Mesodermal cell (in vitro differentiated cells): Measurements from ENCODE around the gene BET1.

Experiments
- H3K27ac ChIP-seq: 2 replicates; pipeline ENCODE4 v1.7.0; 2013; ENCODE audit warnings: mild to moderate bottlenecking, low read depth, low read length, moderate library complexity; ENCODE audit not compliant: severe bottlenecking
- H3K36me3 ChIP-seq: 2 replicates; pipeline ENCODE4 v1.7.1; 2013; ENCODE audit warnings: mild to moderate bottlenecking, low read length, moderate library complexity; ENCODE audit not compliant: control insufficient read depth, insufficient read depth
- H3K4me1 ChIP-seq: one replicate; pipeline ENCODE4 v1.7.1; 2013; ENCODE audit warnings: mild to moderate bottlenecking, low read length; ENCODE audit not compliant: insufficient read depth, control insufficient read depth, poor library complexity, severe bottlenecking
- H3K4me3 ChIP-seq: 2 replicates; pipeline ENCODE4 v1.7.0; 2013; ENCODE audit warnings: low read length, control low read depth, mild to moderate bottlenecking; ENCODE audit not compliant: insufficient read depth, poor library complexity, severe bottlenecking; ENCODE audit errors: extremely low read depth
- H3K9me3 ChIP-seq: 2 replicates; pipeline ENCODE4 v1.7.1; 2013; ENCODE audit warnings: mild to moderate bottlenecking, low read length, moderate library complexity; ENCODE audit not compliant: control insufficient read depth
- WGBS, 2 experiments: methylation state at CpG; one replicate each; pipeline ENCODE4 v1.1.5; 2013; ENCODE audit warnings: missing lambda C conversion rate in 2 of 2; ENCODE audit not compliant: insufficient coverage in 2 of 2; 5-methylcytosine and 5-hydroxymethylcytosine counted together

Gene BET1

DNA sequence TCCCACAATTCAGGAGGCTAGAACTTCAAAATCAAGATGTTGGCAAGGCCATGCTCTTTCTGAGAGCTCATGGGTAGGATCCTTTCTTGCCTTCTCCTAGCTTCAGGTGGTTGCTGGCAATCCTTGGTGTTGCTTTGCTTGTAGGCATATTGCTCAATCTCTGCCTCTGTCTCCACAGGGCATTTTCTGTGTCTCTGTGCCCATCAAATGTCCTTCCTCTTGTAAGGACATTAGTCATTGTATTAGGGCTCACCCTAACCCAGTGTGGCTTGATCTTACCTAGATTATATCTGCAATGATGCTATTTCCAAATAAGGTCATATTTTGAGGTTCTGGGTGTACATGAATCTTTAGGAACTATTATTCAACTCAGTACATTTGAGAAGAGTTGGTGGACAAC lies 20.1 kb downstream of the BET1 start:
- Histone ChIP-seq H3K9me3 (no peaks in the 10 kb centered on the region), H3K27ac (no peak overlapping the region)

DNA sequence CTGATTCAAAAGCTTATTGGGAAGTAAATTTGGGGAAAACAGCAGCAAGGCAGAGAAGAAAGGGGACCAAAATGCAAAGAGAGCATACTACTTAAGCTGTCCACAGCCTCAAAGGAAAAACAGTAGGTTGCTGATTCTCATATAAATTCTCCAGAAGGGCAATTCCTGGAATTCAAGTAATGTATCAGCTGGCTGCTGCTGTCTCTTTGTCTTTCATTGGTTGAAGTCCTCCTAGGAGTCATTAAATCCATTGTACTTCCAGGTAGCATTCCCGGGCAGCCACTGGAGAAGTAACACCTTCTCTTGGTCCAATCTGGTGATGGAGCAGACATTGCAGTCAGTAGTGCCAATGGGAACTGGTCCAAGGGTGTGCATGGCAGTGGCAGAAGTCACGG lies 22.7 kb downstream of the BET1 start:
- H3K36me3 ChIP-seq = no peaks in the 10 kb centered on the region
- 64 to 68% methylated on average over 2 of the region's 2 CpGs for WGBS, 2 experiments
- no peak overlapping the region for H3K4me3 ChIP-seq
- no peaks in the 10 kb centered on the region for H3K4me1 ChIP-seq
- H3K9me3 ChIP-seq = no peaks in the 10 kb centered on the region
- no peak overlapping the region for H3K27ac ChIP-seq

More for the DNA sequence above, 20.1 kb downstream of the BET1 start:
- Histone ChIP-seq H3K4me3 (no peak overlapping the region), H3K36me3 (no peaks in the 10 kb centered on the region), H3K4me1 (no peaks in the 10 kb centered on the region)

DNA sequence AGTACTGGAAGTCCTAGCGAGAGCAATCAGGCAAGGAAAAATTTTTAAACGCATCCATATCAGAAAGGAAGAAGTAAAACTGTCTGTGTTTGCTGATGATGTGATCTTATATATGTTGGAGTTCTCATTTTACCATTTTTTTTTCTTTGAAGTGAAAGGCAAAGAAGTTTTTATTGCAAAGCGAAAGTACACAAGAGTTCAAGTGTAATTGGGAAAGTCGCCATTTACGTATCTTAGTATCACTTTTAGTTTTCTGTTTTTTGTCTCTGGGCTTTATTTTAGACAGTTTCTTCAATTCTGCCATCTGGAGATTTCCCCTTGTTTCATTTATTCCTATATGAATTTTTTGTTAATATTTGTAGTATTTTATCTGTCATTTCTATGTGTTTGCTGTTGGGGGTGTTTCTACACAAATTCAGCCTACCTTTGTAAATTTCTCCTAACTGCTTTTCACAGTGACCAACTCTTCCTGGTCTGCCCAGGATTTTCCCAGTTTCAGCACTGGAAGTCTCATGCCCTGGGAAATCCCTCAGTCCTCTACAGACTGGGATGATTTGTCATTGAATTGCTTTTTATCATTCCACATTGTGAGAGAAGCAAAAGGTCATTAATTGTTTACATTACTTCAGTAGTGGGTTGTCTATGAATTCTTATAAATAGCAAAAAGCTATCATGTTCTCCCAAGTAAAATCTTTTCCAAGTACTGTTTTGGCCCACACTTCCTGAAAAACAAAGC lies 23.2 kb downstream of the BET1 start:
- no peaks in the 10 kb centered on the region for H3K9me3 ChIP-seq
- H3K36me3 ChIP-seq = no peaks in the 10 kb centered on the region
- no peak overlapping the region for H3K4me3 ChIP-seq
- 96 to 100% methylated on average over 1 to 3 of the region's 5 CpGs for WGBS, 2 experiments
- no peaks in the 10 kb centered on the region for H3K4me1 ChIP-seq
- H3K27ac ChIP-seq = no peak overlapping the region

DNA sequence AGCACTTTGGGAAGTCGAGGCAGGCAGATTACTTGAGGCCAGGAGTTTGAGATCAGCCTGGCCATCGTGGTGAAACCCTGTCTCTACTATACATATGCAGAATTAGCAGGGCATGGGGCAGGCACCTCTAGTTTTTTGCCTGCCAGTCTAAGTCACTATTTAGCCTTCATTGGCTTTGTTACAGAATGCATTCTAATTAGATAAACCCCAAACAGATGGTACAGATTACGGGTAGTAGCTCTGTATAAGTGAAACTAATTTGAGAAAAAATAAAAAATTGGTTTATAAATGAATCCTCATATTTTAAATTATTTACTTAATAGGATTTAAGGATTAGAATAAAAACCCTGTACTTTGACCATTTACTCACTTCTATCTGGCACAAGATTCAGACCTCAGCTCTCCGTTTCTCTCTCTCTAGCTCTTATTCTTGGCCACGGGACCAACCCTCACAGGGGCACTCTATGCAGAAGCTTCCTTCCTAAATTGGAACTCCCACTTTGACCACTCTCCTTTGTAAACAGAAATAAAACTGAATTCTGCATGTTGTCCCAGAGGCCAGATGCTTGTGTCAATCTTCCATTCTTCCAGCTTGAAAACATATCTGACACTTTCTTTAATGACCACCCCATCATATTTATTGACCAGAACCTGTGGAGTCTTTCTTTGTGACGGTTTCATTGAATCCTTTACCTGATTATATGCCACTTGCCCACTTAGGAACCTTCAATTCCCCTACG lies 26.8 kb downstream of the BET1 start:
- Histone ChIP-seq H3K4me1 (no peaks in the 10 kb centered on the region), H3K36me3 (no peaks in the 10 kb centered on the region), H3K27ac (no peak overlapping the region), H3K9me3 (no peaks in the 10 kb centered on the region), H3K4me3 (no peak overlapping the region)
- WGBS, 2 experiments = 84 to 93% methylated on average over 5 to 6 of the region's 7 CpGs

DNA sequence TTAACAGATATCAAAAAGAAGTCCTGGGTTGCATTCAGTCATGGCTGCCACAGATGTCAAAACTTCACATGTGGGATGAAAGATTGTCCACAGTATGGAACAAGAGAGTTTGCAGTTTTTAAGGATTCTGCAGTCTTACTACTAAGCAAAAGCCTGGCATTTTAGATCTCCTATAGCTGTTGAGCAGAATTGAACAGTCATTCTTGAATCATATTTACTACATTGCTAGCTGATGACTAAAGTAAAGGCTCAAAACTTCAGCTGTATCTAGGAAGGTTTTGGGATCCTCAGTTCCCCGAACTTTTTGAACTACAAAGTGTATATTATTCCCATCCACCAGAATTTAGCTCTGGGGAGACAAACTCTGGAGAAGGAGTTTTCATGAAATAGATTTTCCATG lies 31.0 kb downstream of the BET1 start:
- WGBS, 2 experiments = no CpG with 5 or more reads among the region's 1 CpG
- Histone ChIP-seq H3K9me3 (no peaks in the 10 kb centered on the region), H3K4me3 (no peak overlapping the region), H3K27ac (no peak overlapping the region), H3K4me1 (no peaks in the 10 kb centered on the region), H3K36me3 (no peaks in the 10 kb centered on the region)

DNA sequence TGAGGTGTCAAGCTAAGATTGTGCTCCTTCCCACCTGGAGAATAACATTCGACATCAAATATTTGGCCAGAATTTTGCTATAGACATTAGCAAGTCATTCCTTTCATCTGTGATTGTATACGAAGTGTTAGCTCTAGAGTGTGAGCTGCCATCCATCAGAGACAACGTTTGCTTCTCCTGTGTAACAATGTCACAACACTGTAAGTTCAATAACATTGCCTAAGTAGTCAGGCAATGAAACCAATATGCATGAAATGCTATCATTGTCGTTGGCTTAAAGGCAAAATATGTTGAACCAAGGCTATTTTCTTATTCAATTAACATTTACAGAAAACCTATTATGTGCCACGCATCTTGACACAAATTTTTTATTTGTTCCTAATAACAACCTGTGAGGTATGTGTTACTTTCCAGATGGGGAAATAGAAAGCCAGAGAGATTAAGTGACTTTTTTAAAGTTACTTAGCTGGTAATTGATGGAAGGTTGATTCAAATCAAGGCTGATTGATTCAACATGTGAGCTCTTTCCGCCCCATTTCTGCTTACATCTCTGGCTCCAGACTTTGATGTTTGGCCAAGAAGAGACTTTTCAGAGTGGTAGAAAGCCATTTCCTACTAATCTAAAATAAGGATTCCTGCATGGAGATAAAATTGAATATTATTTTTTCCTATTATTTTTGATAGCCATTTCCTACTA lies 32.0 kb downstream of the BET1 start:
- WGBS, 2 experiments = 100% methylated on average over 4 of the region's 6 CpGs; no CpG with 5 or more reads in 1 of the 2 experiments
- no peaks in the 10 kb centered on the region for H3K4me1 ChIP-seq
- H3K27ac ChIP-seq = no peak overlapping the region
- H3K9me3 ChIP-seq = no peaks in the 10 kb centered on the region
- no peaks in the 10 kb centered on the region for H3K36me3 ChIP-seq
- H3K4me3 ChIP-seq = no peak overlapping the region

DNA sequence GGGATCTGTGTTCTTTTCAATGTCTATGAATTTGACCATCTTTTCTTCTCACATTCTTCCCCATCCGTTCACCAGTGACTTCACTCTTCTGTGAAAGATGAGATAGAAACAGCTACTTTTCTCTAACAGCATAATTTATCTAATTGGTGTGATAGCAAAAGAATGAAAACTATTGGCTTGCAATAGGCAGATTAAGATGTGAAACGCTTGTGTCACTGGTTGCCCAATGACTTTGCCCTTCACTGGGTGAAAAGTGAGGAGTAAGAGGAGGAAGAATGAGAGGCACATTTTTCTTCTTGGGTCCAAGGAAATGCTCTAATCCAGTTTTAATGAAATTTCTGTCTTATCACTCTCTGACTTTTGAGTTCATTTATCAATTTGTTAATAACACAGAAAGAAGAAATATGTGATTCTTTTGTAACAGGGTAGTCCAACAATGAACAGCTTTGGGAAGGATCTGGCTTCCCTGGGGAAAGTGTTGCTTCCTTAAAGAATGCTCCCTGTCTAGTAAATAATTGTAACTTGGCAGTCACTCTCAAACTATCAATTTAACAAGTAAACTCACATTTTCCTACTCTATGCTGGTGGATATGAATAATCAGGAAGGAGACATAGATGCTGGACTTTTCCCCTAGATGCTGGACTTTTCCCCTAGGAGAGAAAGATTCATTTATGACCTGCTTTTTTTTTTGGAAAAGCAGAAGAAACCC lies 35.1 kb downstream of the BET1 start:
- Histone ChIP-seq H3K36me3 (no peaks in the 10 kb centered on the region), H3K4me3 (no peak overlapping the region), H3K27ac (no peak overlapping the region), H3K4me1 (no peaks in the 10 kb centered on the region), H3K9me3 (no peaks in the 10 kb centered on the region)
- WGBS, 2 experiments = 83% methylated on average over 1 of the region's 2 CpGs; no CpG with 5 or more reads in 1 of the 2 experiments

DNA sequence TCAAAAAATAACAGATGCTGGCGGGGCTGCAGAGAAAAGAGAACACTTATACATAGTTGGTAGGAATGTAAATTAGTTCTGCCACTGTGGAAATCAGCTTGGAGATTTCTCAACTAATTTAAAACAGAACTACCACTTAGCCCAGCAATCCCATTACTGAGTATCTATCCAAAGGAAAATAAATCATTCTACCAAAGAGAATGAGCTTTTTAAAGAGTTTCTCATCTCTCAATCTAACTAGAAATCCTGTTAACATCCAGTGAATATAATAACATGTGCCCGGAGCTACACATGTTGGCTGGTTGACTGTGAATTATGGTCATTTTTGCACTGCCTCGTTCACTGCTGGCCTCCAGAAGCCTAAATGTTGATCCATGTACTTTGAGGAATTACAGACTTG lies 39.3 kb downstream of the BET1 start:
- 80 to 100% methylated on average over 1 of the region's 3 CpGs for WGBS, 2 experiments

DNA sequence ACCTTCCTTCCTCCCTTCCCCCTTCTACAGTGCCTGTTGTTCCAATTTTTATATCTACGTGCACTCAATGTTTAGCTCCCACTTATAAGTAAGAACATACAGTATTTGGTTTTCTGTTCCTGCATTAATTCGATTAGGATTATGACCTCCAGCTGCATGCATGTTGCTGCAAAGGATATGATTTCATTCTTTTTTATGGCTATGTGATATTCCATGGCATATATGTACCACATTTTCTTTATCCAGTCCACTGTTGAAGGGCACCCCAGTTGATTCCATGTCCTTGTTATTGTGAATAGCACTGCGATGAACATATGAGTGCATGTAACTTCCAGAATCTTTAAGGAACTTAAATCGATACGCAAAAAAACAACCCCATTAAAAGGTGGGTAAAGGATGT lies 39.9 kb downstream of the BET1 start:
- WGBS, 2 experiments = 90% methylated on average over 2 of the region's 5 CpGs; no CpG with 5 or more reads in 1 of the 2 experiments
- no peaks in the 10 kb centered on the region for H3K4me1 ChIP-seq
- no peaks in the 10 kb centered on the region for H3K36me3 ChIP-seq

More for the DNA sequence above, 39.3 kb downstream of the BET1 start:
- H3K9me3 ChIP-seq = no peaks in the 10 kb centered on the region
- no peaks in the 10 kb centered on the region for H3K4me1 ChIP-seq
- no peak overlapping the region for H3K27ac ChIP-seq
- H3K36me3 ChIP-seq = no peaks in the 10 kb centered on the region
- H3K4me3 ChIP-seq = no peak overlapping the region

DNA sequence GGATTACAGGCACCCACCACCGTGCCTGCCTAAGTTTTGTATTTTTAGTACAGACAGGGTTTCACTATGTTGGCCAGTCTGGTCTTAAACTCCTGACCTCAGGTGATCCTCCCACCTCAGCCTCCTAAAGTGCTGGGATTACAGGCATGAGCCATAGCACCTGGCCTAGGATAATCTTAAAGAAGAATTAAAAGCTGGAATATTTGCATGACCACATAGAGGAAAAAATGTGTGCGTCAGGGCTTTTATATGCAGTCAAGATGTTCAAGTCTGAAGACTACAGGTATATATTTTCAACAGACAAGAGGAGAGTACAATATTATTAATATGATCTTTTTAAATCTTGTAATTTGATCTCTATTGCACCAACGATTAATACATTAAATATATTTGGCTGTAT lies 43.2 kb downstream of the BET1 start:
- no peak overlapping the region for H3K4me3 ChIP-seq
- no peak overlapping the region for H3K27ac ChIP-seq
- no peaks in the 10 kb centered on the region for H3K36me3 ChIP-seq
- H3K4me1 ChIP-seq = no peaks in the 10 kb centered on the region
- WGBS, 2 experiments = 100% methylated on average over 1 of the region's 3 CpGs; no CpG with 5 or more reads in 1 of the 2 experiments
- no peaks in the 10 kb centered on the region for H3K9me3 ChIP-seq

More for the DNA sequence above, 39.9 kb downstream of the BET1 start:
- Histone ChIP-seq H3K4me3 (no peak overlapping the region), H3K27ac (no peak overlapping the region), H3K9me3 (no peaks in the 10 kb centered on the region)
